Measurements from ENCODE around the gene SLCO3A1.
A peak's percentile ranks its signal among the peaks of the same experiment; 100 is the strongest.

SLCO3A1 gene

GRCh38 chr15:91912336-91912735, 58.8 kb downstream of the SLCO3A1 start:
- no peak for DNase-seq (ENCODE audit: low spot score)

- peak; percentile 20 for DNase-seq (ENCODE audit: low spot score)
These were observed 60.1 kb downstream of the SLCO3A1 start for GRCh38 chr15:91913560-91913959.

- DNase-seq (ENCODE audit: low spot score): no peak
These were observed 62.1 kb downstream of the SLCO3A1 start for GRCh38 chr15:91915576-91915975.

- no peak for DNase-seq (ENCODE audit: low spot score)
These were observed 62.5 kb downstream of the SLCO3A1 start for GRCh38 chr15:91916051-91916450.

- no peak for DNase-seq (ENCODE audit: low spot score)
These were observed 64.3 kb downstream of the SLCO3A1 start for GRCh38 chr15:91917686-91918360.

- DNase-seq (ENCODE audit: low spot score): no peak
These were observed 65.6 kb downstream of the SLCO3A1 start for GRCh38 chr15:91919014-91919534.

DNA sequence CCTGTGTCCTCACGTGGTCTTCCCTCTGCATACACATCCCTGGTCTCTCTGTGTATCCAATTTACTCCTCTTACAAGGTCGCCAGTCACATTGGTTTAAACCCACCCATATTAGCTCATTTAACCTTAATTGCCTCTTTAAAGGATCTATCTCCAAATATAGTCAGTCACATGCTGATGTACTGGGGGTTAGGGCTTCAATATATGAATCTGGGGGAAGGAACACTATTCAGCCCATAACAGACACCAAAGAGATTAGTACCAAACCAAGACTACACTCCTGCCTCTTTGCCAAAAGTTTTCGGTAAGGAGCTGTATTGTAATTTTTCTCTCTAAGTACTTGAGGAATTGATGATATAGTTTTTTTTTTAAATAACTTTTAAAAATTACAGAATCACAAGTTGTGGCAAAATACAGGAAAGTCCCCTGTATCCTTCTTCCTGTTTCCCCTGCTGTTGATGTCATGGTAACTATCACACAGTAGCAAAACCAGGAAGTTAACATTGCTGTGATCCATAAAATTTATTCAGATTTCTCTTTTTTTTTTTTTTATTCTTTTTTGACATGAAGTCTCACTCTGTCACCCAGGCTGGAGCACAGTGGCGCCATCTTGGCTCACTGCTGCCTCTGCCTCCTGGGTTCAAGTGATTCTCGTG, 67.8 kb downstream of the SLCO3A1 start:
- no peak for DNase-seq (ENCODE audit: low spot score)

- DNase-seq (ENCODE audit: low spot score): no peak
These were observed 68.3 kb downstream of the SLCO3A1 start for GRCh38 chr15:91921843-91922198.

DNA sequence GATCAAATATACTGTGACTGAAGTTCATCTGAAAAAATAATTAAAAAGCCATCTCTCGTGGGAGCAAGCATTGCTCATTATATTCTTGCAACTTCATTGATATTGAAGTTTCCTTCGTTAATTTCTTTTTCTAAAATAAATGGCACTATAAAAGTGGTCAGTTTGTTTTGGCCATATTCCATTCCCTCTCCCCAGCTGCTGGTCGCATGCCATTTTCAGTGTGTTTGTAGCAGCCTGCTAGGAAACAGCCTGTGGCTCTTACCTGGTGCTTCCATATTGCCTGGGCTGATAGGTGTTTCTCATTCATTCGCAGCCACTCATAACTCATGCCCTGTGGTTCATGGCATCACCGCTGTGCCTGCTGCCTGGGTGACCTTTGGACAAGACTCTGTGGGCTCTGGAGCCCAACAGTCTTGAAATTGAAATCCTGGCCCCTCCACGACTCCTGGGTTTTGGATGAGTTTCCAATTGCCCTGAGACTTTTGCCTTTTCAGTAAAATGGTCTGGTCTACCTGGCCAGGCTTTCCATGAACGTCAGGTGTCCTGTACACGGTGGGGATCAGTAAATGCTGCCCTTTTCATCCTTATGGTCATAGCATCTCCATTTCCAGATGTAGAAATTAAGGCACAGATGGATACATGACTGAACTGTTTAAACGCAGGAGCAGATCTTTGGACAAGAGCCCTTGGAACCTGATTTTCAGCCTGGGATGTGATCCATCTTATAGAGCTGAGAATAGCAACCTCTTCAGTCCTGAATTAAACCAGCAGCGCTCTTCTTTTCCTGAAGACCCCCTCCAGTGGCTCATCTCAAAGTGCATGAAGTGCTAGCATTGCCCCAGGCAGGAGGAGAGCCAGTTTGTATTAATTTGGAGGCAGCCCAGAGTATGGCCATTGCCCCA, 69.4 kb downstream of the SLCO3A1 start:
- no peak for DNase-seq (ENCODE audit: low spot score)

- no peak for DNase-seq (ENCODE audit: low spot score)
These were observed 70.7 kb downstream of the SLCO3A1 start for GRCh38 chr15:91924183-91924582.

DNA sequence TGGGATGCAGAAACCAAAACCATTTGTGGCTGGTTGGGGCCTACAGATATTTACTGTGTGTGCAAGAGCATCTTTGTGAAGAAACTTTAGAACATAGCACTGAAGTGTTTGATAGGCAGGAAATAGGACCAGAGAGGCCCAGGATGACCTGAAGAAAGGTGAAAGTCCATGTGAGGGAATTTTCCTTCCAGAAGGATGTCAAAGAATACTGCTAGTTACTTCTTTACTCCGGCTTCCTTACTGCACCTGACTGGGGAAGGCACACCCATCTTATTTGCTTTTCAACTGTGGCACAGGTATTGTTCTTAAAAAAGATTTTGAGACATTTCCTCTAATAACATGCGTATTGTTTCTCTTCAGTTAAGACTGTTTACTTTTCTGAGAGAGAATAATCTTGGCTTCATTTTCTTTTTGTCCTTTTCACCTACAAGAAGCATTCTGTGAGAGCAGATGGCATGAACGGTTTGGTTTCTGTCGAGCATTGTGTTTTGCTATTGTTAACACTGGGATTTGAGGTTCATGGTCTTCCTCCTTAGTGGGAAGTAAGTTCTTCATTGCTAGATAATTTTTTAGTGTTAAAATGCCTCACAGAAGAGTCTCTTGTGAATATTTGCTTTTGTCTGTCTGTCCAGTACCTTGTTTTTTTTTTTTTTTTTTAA, 71.5 kb downstream of the SLCO3A1 start:
- no peak for DNase-seq (ENCODE audit: low spot score)

DNA sequence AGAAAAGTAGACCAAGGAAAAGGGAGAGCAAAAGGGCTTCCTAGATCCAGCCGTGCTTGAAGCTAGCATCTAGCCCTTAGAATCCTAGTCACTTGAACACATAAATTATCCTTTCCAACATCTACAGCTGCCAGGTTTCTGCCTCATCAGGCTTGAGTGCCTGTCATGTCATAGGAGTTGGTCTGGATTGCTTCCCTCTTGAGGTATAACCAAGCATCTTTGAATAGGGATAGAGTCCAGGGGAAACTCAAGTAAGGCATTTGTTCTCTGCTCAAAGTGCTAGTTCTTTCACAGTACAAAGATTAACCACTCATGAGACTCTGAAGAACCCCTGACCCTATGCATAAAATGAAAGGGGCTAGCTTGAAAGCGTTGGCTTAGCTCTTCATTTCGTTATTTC, 72.3 kb downstream of the SLCO3A1 start:
- DNase-seq (ENCODE audit: low spot score): no peak

DNA sequence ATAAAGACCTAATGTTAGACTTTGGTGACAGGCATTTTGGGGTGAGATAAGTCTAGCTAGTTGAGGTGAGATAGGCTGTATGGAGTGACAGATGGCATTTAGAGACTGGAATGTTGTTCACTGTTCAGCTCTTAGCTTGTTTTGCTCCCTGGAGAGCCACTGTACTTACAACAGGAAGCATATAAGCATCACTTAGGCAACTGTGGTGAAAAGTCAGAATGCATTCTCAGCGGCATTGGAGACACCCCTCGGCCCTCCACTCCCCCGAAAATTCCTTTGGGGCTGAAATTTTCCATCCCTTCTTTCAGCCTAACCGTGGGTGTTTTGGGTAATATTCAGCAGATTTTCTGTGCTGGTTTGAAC, 73.4 kb downstream of the SLCO3A1 start:
- peak; percentile 26 for DNase-seq (ENCODE audit: low spot score)

DNA sequence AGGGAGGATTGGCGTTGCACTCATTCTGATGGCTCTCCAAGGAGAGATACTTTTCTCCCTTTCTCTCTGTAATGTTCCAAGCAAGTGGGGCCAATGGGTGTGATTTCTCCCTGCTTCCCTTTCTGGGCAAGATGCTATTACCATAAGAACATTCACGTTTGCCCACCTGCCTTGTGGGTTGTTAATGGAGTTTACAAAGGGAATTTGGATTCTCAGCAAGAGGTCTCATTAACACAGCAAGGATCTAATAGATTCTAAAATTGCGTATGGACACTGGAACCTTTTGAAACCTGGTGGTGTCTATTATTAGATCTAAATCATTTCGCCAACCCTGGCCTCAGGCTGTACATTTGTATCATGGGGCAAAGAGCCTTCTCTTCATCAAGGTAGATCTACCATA, 74.1 kb downstream of the SLCO3A1 start:
- no peak for DNase-seq (ENCODE audit: low spot score)

- no peak for DNase-seq (ENCODE audit: low spot score)
These were observed 75.2 kb downstream of the SLCO3A1 start for GRCh38 chr15:91928675-91929074.

- no peak for DNase-seq (ENCODE audit: low spot score)
These were observed 76.0 kb downstream of the SLCO3A1 start for GRCh38 chr15:91929509-91929908.

DNA sequence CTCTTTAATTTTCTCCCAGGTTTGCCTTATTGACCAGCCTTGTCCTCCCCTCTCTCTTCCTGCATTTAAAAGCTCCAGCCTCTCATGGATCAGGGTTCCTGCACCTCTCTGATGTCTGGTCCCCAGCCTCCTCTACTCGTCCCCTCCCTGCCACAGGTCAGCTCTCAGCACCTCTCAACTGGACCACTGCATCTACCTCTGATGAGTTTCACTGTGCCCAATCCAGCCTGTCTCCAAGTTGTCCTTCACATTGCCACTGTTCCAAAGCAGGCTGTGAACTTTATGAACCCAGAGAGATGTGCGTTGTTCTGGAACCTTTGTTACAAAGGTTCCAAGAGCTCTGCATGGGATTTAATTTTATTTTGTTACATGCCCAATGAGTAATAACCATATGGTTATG, 76.6 kb downstream of the SLCO3A1 start:
- DNase-seq (ENCODE audit: low spot score): no peak

- DNase-seq (ENCODE audit: low spot score): no peak
These were observed 82.8 kb downstream of the SLCO3A1 start for GRCh38 chr15:91936182-91936775.

- no peak for DNase-seq (ENCODE audit: low spot score)
These were observed 83.4 kb downstream of the SLCO3A1 start for GRCh38 chr15:91936927-91937326.

DNA sequence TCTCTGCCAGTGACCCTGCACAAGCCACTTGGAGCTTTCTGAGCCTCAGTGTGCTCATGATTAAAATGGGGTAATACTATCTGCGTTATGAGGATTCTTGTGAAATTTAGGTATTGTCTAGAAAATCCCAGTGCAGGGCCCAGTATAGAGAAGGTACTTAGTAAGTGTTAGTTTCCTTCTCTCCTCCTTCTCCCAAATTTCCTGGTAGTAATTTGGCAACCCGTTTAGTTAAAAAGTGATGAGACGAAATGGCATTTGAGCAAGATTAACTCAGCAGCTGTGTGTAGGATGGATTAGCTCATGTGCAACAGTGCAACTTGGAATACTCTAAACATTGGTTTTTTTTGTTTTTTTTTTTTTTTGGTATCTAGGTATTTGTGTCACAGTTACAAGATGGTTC, 84.6 kb downstream of the SLCO3A1 start:
- no peak for DNase-seq (ENCODE audit: low spot score)

GRCh38 chr15:91939403-91939831, 85.9 kb downstream of the SLCO3A1 start:
- DNase-seq (ENCODE audit: low spot score): no peak
